H1 (cell line): Measurements from ENCODE around the gene COL5A1. TPM values are rescaled to one million over a fixed set of nuclear protein-coding genes. Genes with fewer than 3 reads are reported as not detected.

Experiments used
- BCL11A ChIP-seq, 2 experiments: IDR thresholded peaks; one replicate each; pipeline ENCODE4 v1.6.1; 2011; ENCODE audit warnings: low read depth in 2 of 2, low read length in 2 of 2, mild to moderate bottlenecking in 2 of 2
- EZH2 ChIP-seq: fragments of 200-600 bp; sonication (generic); IDR thresholded peaks from 2 replicates; pipeline ENCODE4 v1.7.1; 2012; ENCODE audit warnings: low read depth, mild to moderate bottlenecking, moderate library complexity, low read length, inconsistent platforms; ENCODE audit not compliant: severe bottlenecking
- HDAC6 ChIP-seq: IDR thresholded peaks from one replicate; pipeline ENCODE4 v1.7.1; 2012; ENCODE audit warnings: low read depth, mild to moderate bottlenecking, inconsistent platforms, low read length, moderate library complexity
- KDM1A ChIP-seq: fragments of 200-600, 300-600 bp; sonication (generic); IDR thresholded peaks from 2 replicates; pipeline ENCODE4 v1.7.1; 2016; ENCODE audit warnings: mild to moderate bottlenecking, low read length, borderline replicate concordance
- SAP30 ChIP-seq: fragments of 300-600 bp; sonication (generic); IDR thresholded peaks from 2 replicates; pipeline ENCODE4 v1.7.1; 2012; ENCODE audit warnings: low read length, moderate library complexity, mild to moderate bottlenecking, inconsistent platforms; ENCODE audit not compliant: insufficient read depth, insufficient replicate concordance
- SP2 ChIP-seq: IDR thresholded peaks from 2 replicates; pipeline ENCODE4 v1.6.1; 2012; ENCODE audit warnings: mild to moderate bottlenecking, low read length, inconsistent platforms
- TAF1 ChIP-seq: IDR thresholded peaks from 2 replicates; pipeline ENCODE4 v1.6.1; 2011; ENCODE audit warnings: mild to moderate bottlenecking, low read depth, low read length
- TEAD4 ChIP-seq: IDR thresholded peaks from 2 replicates; pipeline ENCODE4 v1.6.1; 2012; ENCODE audit warnings: low read depth, low read length, inconsistent platforms, mixed read lengths
- YY1 ChIP-seq: IDR thresholded peaks from 2 replicates; pipeline ENCODE4 v1.6.1; 2011; ENCODE audit warnings: low read depth, mild to moderate bottlenecking, low read length
- polyA plus RNA-seq, 7 experiments: library from polyadenylated mRNA; depleted of rRNA in 3 of 7; stranded (reverse) in 5 of 7; unstranded in 2 of 7; fragments of >200 nt in 5 of 7; fragments of 200-250 nt in 2 of 7; gene quantifications; 1 replicate in 5 of 7; 2 replicates in 1 of 7; 4 replicates in 1 of 7; pipeline versions ENCODE4 v1.2.1 to v1.2.3, GENCODE V29; 2011 to 2013; ENCODE audit warnings: missing spikeins in 2 of 7, mixed read lengths in 2 of 7
- total RNA-seq: library from RNA; stranded (reverse); fragmentation: NEBNext Ultra II Directional; extraction: Animal tissue kit (Norgen Biotek cat#: 25700); gene quantifications from 2 replicates; pipeline ENCODE4 v1.2.1, GENCODE V29; 2021

COL5A1 gene
- total and polyA plus RNA-seq, 2 of the 8 experiments (the other 6 are each of a cell fraction or from before 2014, with no cell fraction given) = 3.8 to 12.0 TPM

DNA sequence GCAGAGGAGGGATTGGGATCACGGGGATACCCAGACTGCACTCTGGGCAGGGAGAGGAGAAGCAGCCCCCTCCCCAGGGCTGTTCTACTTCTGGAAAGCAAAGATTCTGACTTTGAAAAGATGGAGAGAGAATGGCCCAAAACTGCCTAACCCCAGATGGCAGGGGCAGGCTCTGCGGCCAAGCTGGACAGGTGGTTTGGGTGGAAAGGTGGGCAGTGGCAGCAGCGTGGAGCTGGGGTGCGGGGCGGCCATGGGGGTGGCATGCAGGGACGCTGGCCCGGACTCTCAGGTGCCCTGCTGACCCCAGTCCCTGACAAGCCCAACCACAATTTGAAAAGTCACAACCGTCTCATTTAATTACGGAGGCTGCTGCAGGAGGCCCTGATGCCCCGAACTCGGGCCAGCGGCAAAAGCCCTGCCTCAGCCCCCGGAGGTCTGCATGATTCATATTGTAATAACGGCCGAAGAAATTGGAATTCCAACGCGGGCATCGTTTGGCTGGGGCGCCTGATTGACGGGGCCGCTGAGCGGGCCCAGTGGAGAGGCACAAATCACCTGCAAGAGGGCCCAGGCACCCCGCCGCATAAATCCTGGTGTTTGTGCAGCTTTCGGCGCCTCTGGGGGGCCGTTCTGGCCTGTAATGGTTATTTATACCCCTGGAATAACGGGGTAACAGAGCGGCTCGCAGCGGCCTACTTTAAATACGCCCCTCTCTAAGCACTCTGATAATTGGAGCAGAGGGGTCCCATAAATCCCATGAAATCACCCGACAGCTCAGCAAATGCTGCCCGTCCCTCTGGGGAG, 197.2 kb downstream of the COL5A1 start (continued):
- TF ChIP-seq HDAC6 = no peak
- no peak for TF ChIP-seq TAF1
- TF ChIP-seq BCL11A (IDR thresholded peaks at IDR 0.05; ENCODE audit: low read depth in 2 of 2, low read length in 2 of 2) = no peak
- no peak for TF ChIP-seq SP2
- TF ChIP-seq YY1 = no peak
- TF ChIP-seq KDM1A = no peak
- no peak for TF ChIP-seq EZH2
- TF ChIP-seq TEAD4 = no peak
- TF ChIP-seq SAP30 = no peak
